ENCODE results near the gene PSMB5.

The PSMB5 gene

DNA sequence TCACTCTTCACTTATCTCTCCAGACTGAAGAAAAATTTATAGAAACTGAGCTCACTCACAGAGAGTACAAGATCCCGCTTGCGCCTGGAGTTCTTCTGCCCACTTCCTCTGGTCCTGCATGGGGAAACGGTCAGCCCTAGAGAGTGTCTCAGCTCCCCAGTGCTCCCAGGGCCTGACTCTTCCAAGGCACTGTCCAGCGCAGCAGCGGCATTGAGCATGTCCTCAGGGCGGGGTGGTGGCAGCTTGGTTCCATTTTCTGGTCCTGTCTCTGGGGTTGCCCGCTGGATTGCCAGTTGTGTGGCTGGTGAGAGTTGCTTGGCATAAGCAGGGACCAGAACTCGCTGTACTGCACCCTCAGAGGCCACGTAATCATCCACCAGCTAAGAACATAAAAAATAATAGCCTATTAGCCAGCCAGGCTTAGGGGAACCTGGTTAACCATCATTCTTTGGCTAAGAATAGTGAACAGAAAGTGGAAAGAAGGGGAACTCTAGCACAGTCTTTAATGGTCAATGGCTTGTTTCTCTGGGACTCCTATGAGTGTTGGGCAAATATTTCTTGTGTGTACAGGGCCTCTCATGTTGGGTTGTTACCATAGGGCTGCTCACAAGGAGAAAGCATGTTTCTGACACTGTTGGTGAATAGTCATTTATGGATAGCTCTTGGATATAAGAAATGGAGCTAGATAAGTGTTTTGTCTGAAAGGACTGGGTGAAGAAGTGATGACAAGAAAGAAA is 38.6 kb downstream of the PSMB5 start:
- TF ChIP-seq, protein P1, sequence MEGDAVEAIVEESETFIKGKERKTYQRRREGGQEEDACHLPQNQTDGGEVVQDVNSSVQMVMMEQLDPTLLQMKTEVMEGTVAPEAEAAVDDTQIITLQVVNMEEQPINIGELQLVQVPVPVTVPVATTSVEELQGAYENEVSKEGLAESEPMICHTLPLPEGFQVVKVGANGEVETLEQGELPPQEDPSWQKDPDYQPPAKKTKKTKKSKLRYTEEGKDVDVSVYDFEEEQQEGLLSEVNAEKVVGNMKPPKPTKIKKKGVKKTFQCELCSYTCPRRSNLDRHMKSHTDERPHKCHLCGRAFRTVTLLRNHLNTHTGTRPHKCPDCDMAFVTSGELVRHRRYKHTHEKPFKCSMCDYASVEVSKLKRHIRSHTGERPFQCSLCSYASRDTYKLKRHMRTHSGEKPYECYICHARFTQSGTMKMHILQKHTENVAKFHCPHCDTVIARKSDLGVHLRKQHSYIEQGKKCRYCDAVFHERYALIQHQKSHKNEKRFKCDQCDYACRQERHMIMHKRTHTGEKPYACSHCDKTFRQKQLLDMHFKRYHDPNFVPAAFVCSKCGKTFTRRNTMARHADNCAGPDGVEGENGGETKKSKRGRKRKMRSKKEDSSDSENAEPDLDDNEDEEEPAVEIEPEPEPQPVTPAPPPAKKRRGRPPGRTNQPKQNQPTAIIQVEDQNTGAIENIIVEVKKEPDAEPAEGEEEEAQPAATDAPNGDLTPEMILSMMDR (IDR thresholded peaks at IDR 0.05): no peak

DNA sequence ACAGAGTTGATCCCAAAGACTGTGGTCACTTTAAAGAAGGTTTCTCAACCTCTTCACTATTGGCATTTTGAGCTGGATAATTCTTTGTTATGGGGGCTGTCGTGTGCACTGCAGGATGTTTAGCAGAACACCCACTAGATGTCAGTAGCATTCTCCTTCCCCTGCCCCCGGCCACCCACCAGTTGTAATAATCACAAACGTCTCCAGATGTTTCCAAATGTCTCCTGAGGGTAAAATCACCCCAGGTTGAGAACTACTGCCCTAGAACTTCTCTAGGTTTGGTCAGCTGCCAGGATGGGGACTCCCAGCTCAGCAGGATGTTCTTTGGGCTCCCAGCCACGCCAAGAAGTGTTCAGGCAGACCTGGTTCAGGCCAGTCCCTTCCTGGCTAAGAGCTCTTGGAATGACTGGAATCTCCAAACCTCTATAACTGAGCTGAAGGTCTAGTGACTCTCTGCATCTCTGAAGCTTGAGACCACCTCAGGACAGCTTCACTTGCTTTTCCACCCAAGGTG is 39.9 kb downstream of the PSMB5 start:
- TF ChIP-seq, protein P1 (IDR thresholded peaks at IDR 0.05): peak; percentile 63

DNA sequence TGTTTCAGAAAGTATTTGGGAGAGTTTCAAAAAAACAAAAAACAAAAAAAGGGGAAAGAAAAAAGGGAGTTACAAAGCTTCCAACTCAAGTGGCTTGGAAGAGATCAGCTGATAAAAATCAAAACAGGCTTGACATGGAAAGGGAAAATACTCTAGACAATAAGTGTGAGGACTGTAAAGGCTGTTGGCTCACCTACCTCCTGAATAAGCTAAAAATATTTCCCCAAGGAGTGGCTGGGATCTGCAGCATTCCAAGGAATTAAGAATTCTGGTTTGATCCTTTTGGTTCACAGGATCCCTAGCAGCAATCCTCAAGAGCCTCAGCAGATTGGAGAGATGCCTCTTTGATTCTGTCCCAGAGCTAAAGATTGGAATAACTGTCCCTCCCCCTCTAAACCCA is 41.2 kb downstream of the PSMB5 start:
- TF ChIP-seq, protein P1 (IDR thresholded peaks at IDR 0.05): no peak

DNA sequence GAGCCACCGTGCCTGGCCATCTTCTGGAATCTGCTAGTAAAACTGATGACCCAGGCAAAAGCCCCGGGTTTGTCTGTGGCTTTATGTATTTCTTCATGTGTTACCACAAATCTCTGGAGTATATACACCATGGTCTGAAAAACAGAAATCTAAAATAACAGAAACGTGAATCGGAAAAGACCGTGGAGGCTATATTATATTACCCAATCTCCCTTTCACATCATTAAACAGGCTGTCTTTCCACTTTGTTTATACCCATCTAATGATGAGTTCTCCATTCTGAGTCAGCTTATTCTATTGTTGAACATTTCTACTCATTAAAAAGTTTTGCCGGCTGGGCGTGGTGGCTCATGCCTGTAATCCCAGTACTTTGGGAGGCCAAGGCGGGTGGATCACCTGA is 42.8 kb downstream of the PSMB5 start:
- TF ChIP-seq, protein P1 (IDR thresholded peaks at IDR 0.05): no peak

DNA sequence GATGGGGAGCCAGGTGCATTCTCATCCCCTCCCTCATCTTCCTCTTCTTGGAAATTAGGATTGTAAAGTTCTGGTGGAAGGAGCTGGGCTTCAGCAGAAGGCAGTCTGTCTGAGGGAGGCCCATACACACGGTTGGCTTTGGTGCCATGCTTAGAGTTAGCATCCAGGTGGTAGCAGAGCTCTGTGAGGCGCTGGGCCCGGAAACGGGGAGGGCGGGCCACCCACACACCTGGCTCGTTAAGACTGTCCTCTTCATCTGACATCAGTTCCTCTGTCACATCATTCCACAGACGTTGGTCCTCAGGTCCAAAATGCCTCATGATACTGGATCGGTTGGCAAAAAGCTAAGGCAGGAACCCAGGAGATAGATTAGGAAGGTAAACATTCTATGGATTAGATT is 47.4 kb downstream of the PSMB5 start:
- TF ChIP-seq, protein P1 (IDR thresholded peaks at IDR 0.05): no peak

DNA sequence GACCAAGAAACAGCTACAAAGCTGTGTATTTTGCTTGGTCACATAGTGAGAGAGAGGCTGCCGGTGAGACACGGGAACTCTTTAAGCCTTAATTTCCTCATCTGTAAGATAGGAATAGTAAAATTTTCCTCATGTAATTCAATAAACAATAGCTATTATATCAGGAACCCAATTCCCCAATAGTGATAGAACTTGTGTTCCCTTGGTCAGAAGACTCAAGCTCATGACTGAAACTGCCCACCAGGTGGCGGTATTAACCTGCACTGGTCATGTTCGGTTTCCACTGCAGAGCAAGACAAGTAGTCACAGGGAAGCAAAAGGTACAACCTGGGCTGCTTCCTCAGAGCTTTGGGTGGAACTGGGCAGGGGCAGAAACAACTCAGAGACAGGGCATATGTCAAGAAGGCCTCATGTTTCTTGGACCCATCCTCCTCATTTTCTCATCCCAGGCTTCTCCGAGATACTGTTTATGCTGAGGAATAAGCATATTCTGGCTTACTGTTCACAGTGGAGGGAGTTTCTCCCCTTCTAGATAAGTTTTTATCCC is 48.1 kb downstream of the PSMB5 start:
- TF ChIP-seq, protein P1 (IDR thresholded peaks at IDR 0.05): peak; percentile 88

DNA sequence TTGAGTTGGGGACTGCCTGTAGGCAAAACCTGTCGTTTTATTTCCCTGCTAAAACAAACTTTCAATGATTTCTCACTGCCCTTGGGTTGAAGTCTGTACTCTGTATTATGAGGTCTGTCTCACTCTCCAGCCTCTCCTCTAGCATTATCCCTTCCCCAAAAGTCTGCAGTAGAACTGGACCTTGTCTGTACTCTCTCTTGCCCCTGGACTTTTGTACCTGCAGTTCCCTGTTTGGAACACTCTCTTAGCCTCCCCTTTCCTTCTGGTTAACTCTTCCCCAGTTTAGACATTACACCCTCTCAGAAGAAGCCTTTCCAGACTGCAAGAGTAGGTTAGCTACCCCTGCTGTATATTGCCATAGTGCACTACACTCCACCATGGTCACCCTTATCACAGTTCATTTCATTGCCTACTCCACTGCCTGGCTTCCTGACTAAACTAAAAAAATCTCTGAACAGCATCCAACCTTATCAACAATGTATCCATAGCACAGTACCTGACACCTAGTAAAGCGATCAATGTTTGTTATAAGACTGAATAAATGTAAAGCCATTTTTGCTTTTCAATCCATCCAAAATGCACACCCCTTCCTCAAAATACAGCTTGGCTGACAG is 48.7 kb downstream of the PSMB5 start:
- TF ChIP-seq, protein P1 (IDR thresholded peaks at IDR 0.05): no peak

Measured in LNCAP (cell line).